Activated naive CD4-positive, alpha-beta T cell treated with anti-CD3 and anti-CD28 coated beads, Interleukin-2, amount 10 ng/mL, durations not matched to agents 7 days and 5 days (primary cell): ENCODE results near the gene PPEF1.

Experiments
- CTCF ChIA-PET: fragments of 350-600 bp; sonication (Branson Sonifier 250); formaldehyde crosslinking; loops from one replicate; lab custom pipeline; 2021; ENCODE audit warnings: antibody characterized with exemption; lab: Charles Lee
- DNase-seq: peaks from one replicate; pipeline ENCODE4 v3.0.0-alpha.2; 2020
- H3K27ac Mint-ChIP-seq: one replicate; pipeline ENCODE4 v1.8.0; 2021; ENCODE audit warnings: mild to moderate bottlenecking, moderate library complexity, mixed read lengths
- H3K27me3 Mint-ChIP-seq: one replicate; pipeline ENCODE4 v1.8.0; 2021; ENCODE audit warnings: mild to moderate bottlenecking, mixed read lengths
- H3K36me3 Mint-ChIP-seq: one replicate; pipeline ENCODE4 v1.8.0; 2021; ENCODE audit warnings: mixed read lengths
- H3K4me1 Mint-ChIP-seq: one replicate; pipeline ENCODE4 v1.8.0; 2021; ENCODE audit warnings: mixed read lengths
- H3K4me3 Mint-ChIP-seq: one replicate; pipeline ENCODE4 v1.8.0; 2021; ENCODE audit warnings: mild to moderate bottlenecking, moderate library complexity, mixed read lengths
- H3K9me3 Mint-ChIP-seq: one replicate; pipeline ENCODE4 v1.8.0; 2021; ENCODE audit warnings: mixed read lengths

The PPEF1 gene

GRCh38 chrX:18687856-18688495, 19.5 kb upstream of the PPEF1 start:
- no peak for DNase-seq
- H3K4me3 Mint-ChIP-seq, result no peak overlapping the region
- CTCF ChIA-PET, result no interaction called here
- H3K27ac Mint-ChIP-seq, result no peak overlapping the region
- no peaks in the 10 kb centered on the region for H3K27me3 Mint-ChIP-seq
- H3K4me1 Mint-ChIP-seq, result no peaks in the 10 kb centered on the region
- H3K36me3 Mint-ChIP-seq, result no peaks in the 10 kb centered on the region
- no peaks in the 10 kb centered on the region for H3K9me3 Mint-ChIP-seq

- no peak overlapping the region for H3K27ac Mint-ChIP-seq
- no peaks in the 10 kb centered on the region for H3K36me3 Mint-ChIP-seq
- no peaks in the 10 kb centered on the region for H3K27me3 Mint-ChIP-seq
- DNase-seq, result no peak
- CTCF ChIA-PET, result interaction anchor here (0.7 kb wide), 1 partner anchor 8 kb away, joined by 3 read pairs; no protein-coding TSS in a partner anchor
- no peaks in the 10 kb centered on the region for H3K4me1 Mint-ChIP-seq
- no peak overlapping the region for H3K4me3 Mint-ChIP-seq
- H3K9me3 Mint-ChIP-seq, result peaks cover 2% of the 10 kb centered on the region
These were observed 16.0 kb upstream of the PPEF1 start for GRCh38 chrX:18691431-18691830.

- Mint-ChIP-seq H3K4me1 (no peaks in the 10 kb centered on the region), H3K27ac (no peak overlapping the region), H3K9me3 (peaks cover 2% of the 10 kb centered on the region), H3K27me3 (no peaks in the 10 kb centered on the region), H3K36me3 (no peaks in the 10 kb centered on the region), H3K4me3 (no peak overlapping the region)
- CTCF ChIA-PET, result no interaction called here
- DNase-seq, result no peak
These were observed 14.9 kb upstream of the PPEF1 start for GRCh38 chrX:18692541-18692940.

- CTCF ChIA-PET, result no interaction called here
- no peaks in the 10 kb centered on the region for H3K4me1 Mint-ChIP-seq
- no peaks in the 10 kb centered on the region for H3K36me3 Mint-ChIP-seq
- H3K27me3 Mint-ChIP-seq, result no peaks in the 10 kb centered on the region
- DNase-seq, result no peak
- H3K9me3 Mint-ChIP-seq, result peaks cover 2% of the 10 kb centered on the region
- no peak overlapping the region for H3K27ac Mint-ChIP-seq
- no peak overlapping the region for H3K4me3 Mint-ChIP-seq
These were observed 10.8 kb upstream of the PPEF1 start for GRCh38 chrX:18696653-18697052.

- Mint-ChIP-seq H3K36me3 (no peaks in the 10 kb centered on the region), H3K27ac (no peak overlapping the region), H3K27me3 (no peaks in the 10 kb centered on the region), H3K9me3 (peaks cover 2% of the 10 kb centered on the region), H3K4me3 (no peak overlapping the region), H3K4me1 (no peaks in the 10 kb centered on the region)
- CTCF ChIA-PET, result no interaction called here
- DNase-seq, result no peak
These were observed 8.5 kb upstream of the PPEF1 start for GRCh38 chrX:18698737-18699650.

- no peak for DNase-seq
- H3K4me1 Mint-ChIP-seq, result no peaks in the 10 kb centered on the region
- H3K4me3 Mint-ChIP-seq, result no peak overlapping the region
- H3K27me3 Mint-ChIP-seq, result no peaks in the 10 kb centered on the region
- H3K9me3 Mint-ChIP-seq, result no peaks in the 10 kb centered on the region
- CTCF ChIA-PET, result no interaction called here
- H3K36me3 Mint-ChIP-seq, result no peaks in the 10 kb centered on the region
- H3K27ac Mint-ChIP-seq, result no peak overlapping the region
These were observed 5.7 kb upstream of the PPEF1 start for GRCh38 chrX:18701621-18702361.

GRCh38 chrX:18702362-18703195, 4.9 kb upstream of the PPEF1 start:
- DNase-seq, result no peak
- Mint-ChIP-seq H3K27me3 (no peaks in the 10 kb centered on the region), H3K4me3 (no peak overlapping the region), H3K9me3 (no peaks in the 10 kb centered on the region), H3K27ac (no peak overlapping the region), H3K36me3 (no peaks in the 10 kb centered on the region), H3K4me1 (no peaks in the 10 kb centered on the region)
- CTCF ChIA-PET, result no interaction called here

GRCh38 chrX:18709833-18710232, 2.4 kb downstream of the PPEF1 start:
- H3K9me3 Mint-ChIP-seq, result no peaks in the 10 kb centered on the region
- H3K27ac Mint-ChIP-seq, result no peak overlapping the region
- DNase-seq, result no peak
- H3K4me1 Mint-ChIP-seq, result no peaks in the 10 kb centered on the region
- no peaks in the 10 kb centered on the region for H3K36me3 Mint-ChIP-seq
- CTCF ChIA-PET, result no interaction called here
- H3K4me3 Mint-ChIP-seq, result no peak overlapping the region
- no peaks in the 10 kb centered on the region for H3K27me3 Mint-ChIP-seq

- Mint-ChIP-seq H3K27ac (no peak overlapping the region), H3K27me3 (no peaks in the 10 kb centered on the region), H3K36me3 (no peaks in the 10 kb centered on the region), H3K4me1 (no peaks in the 10 kb centered on the region), H3K4me3 (no peak overlapping the region), H3K9me3 (no peaks in the 10 kb centered on the region)
- CTCF ChIA-PET, result no interaction called here
- no peak for DNase-seq
These were observed 7.5 kb downstream of the PPEF1 start for GRCh38 chrX:18714910-18715309.

- peaks cover 3% of the 10 kb centered on the region for H3K4me1 Mint-ChIP-seq
- no peaks in the 10 kb centered on the region for H3K9me3 Mint-ChIP-seq
- no peaks in the 10 kb centered on the region for H3K27me3 Mint-ChIP-seq
- no peak for DNase-seq
- no peak overlapping the region for H3K27ac Mint-ChIP-seq
- CTCF ChIA-PET, result no interaction called here
- H3K36me3 Mint-ChIP-seq, result no peaks in the 10 kb centered on the region
- no peak overlapping the region for H3K4me3 Mint-ChIP-seq
These were observed 12.4 kb downstream of the PPEF1 start for GRCh38 chrX:18719852-18720251.

- H3K9me3 Mint-ChIP-seq, result no peaks in the 10 kb centered on the region
- no peaks in the 10 kb centered on the region for H3K27me3 Mint-ChIP-seq
- no peak overlapping the region for H3K27ac Mint-ChIP-seq
- DNase-seq, result no peak
- H3K4me1 Mint-ChIP-seq, result peaks cover 12% of the 10 kb centered on the region
- no peaks in the 10 kb centered on the region for H3K36me3 Mint-ChIP-seq
- H3K4me3 Mint-ChIP-seq, result no peak overlapping the region
- CTCF ChIA-PET, result no interaction called here
These were observed 14.4 kb downstream of the PPEF1 start for GRCh38 chrX:18721683-18722499.

- peaks cover 12% of the 10 kb centered on the region for H3K4me1 Mint-ChIP-seq
- CTCF ChIA-PET, result no interaction called here
- no peak overlapping the region for H3K4me3 Mint-ChIP-seq
- no peaks in the 10 kb centered on the region for H3K27me3 Mint-ChIP-seq
- no peak for DNase-seq
- no peaks in the 10 kb centered on the region for H3K9me3 Mint-ChIP-seq
- no peaks in the 10 kb centered on the region for H3K36me3 Mint-ChIP-seq
- H3K27ac Mint-ChIP-seq, result no peak overlapping the region
These were observed 15.1 kb downstream of the PPEF1 start for GRCh38 chrX:18722500-18723071.
